ENCODE data around the gene JOSD2.
"Not testable (repeated sequence)": the region's sequence is repeated elsewhere in the genome, so short reads cannot be mapped to it uniquely, and the experiment has no call there.

JOSD2 gene

GRCh38 chr19:50535672-50536187 is 24.7 kb upstream of the JOSD2 start:
- Histone ChIP-seq H3K27me3 (ENCODE audit: insufficient read depth, low read length) (no peaks in the 10 kb centered on the region), H3K9me3 (ENCODE audit: low read length) (peaks cover 5% of the 10 kb centered on the region), H3K4me3 (ENCODE audit: low read length) (no peak overlapping the region), H2AFZ (ENCODE audit: low read depth, low read length) (no peak overlapping the region), H3K36me3 (ENCODE audit: insufficient read depth, low read length) (peaks cover 36% of the 10 kb centered on the region), H3K4me1 (ENCODE audit: insufficient read depth, low read length) (peaks cover 15% of the 10 kb centered on the region)

GRCh38 chr19:50534478-50534877 is 23.5 kb upstream of the JOSD2 start:
- no peak overlapping the region for H2AFZ ChIP-seq (ENCODE audit: low read depth, low read length)
- H3K9me3 ChIP-seq (ENCODE audit: low read length), result peaks cover 5% of the 10 kb centered on the region
- H3K4me3 ChIP-seq (ENCODE audit: low read length), result no peak overlapping the region
- peaks cover 33% of the 10 kb centered on the region for H3K36me3 ChIP-seq (ENCODE audit: insufficient read depth, low read length)
- no peaks in the 10 kb centered on the region for H3K27me3 ChIP-seq (ENCODE audit: insufficient read depth, low read length)
- peaks cover 15% of the 10 kb centered on the region for H3K4me1 ChIP-seq (ENCODE audit: insufficient read depth, low read length)

- Histone ChIP-seq H3K27me3 (ENCODE audit: insufficient read depth, low read length) (no peaks in the 10 kb centered on the region), H3K36me3 (ENCODE audit: insufficient read depth, low read length) (peaks cover 34% of the 10 kb centered on the region), H3K9me3 (ENCODE audit: low read length) (peaks cover 5% of the 10 kb centered on the region)
These were observed 22.0 kb upstream of the JOSD2 start for GRCh38 chr19:50532952-50533351.

GRCh38 chr19:50531171-50531612 is 20.2 kb upstream of the JOSD2 start:
- no peak overlapping the region for H2AFZ ChIP-seq (ENCODE audit: low read depth, low read length)
- H3K4me1 ChIP-seq (ENCODE audit: insufficient read depth, low read length), result peaks cover 15% of the 10 kb centered on the region
- H3K27me3 ChIP-seq (ENCODE audit: insufficient read depth, low read length), result no peaks in the 10 kb centered on the region
- H3K4me3 ChIP-seq (ENCODE audit: low read length), result no peak overlapping the region
- H3K36me3 ChIP-seq (ENCODE audit: insufficient read depth, low read length), result peaks cover 23% of the 10 kb centered on the region
- H3K9me3 ChIP-seq (ENCODE audit: low read length), result peaks cover 5% of the 10 kb centered on the region

More at GRCh38 chr19:50532952-50533351, 22.0 kb upstream of the JOSD2 start:
- peaks cover 15% of the 10 kb centered on the region for H3K4me1 ChIP-seq (ENCODE audit: insufficient read depth, low read length)
- H2AFZ ChIP-seq (ENCODE audit: low read depth, low read length), result no peak overlapping the region
- no peak overlapping the region for H3K4me3 ChIP-seq (ENCODE audit: low read length)

GRCh38 chr19:50528052-50528451 is 17.1 kb upstream of the JOSD2 start:
- H2AFZ ChIP-seq (ENCODE audit: low read depth, low read length); H3K27me3 ChIP-seq (ENCODE audit: insufficient read depth, low read length); H3K9me3 ChIP-seq (ENCODE audit: low read length); H3K4me3 ChIP-seq (ENCODE audit: low read length): not testable (repeated sequence)
- Histone ChIP-seq H3K36me3 (ENCODE audit: insufficient read depth, low read length) (peaks cover 10% of the 10 kb centered on the region), H3K4me1 (ENCODE audit: insufficient read depth, low read length) (peaks cover 15% of the 10 kb centered on the region)

GRCh38 chr19:50522881-50523280 is 11.9 kb upstream of the JOSD2 start:
- peaks cover 12% of the 10 kb centered on the region for H3K9me3 ChIP-seq (ENCODE audit: low read length)
- H2AFZ ChIP-seq (ENCODE audit: low read depth, low read length), result no peak overlapping the region
- no peaks in the 10 kb centered on the region for H3K4me1 ChIP-seq (ENCODE audit: insufficient read depth, low read length)
- H3K27me3 ChIP-seq (ENCODE audit: insufficient read depth, low read length), result no peaks in the 10 kb centered on the region
- H3K36me3 ChIP-seq (ENCODE audit: insufficient read depth, low read length), result peaks cover 25% of the 10 kb centered on the region
- H3K4me3 ChIP-seq (ENCODE audit: low read length), result no peak overlapping the region

- Histone ChIP-seq H2AFZ (ENCODE audit: low read depth, low read length) (no peak overlapping the region), H3K4me3 (ENCODE audit: low read length) (no peak overlapping the region), H3K27me3 (ENCODE audit: insufficient read depth, low read length) (no peaks in the 10 kb centered on the region), H3K36me3 (ENCODE audit: insufficient read depth, low read length) (peaks cover 36% of the 10 kb centered on the region), H3K4me1 (ENCODE audit: insufficient read depth, low read length) (no peaks in the 10 kb centered on the region), H3K9me3 (ENCODE audit: low read length) (peaks cover 12% of the 10 kb centered on the region)
These were observed 10.0 kb upstream of the JOSD2 start for GRCh38 chr19:50520822-50521465.

- Histone ChIP-seq H3K9me3 (ENCODE audit: low read length) (peaks cover 12% of the 10 kb centered on the region), H2AFZ (ENCODE audit: low read depth, low read length) (no peak overlapping the region), H3K4me1 (ENCODE audit: insufficient read depth, low read length) (peaks cover 15% of the 10 kb centered on the region), H3K27me3 (ENCODE audit: insufficient read depth, low read length) (no peaks in the 10 kb centered on the region), H3K4me3 (ENCODE audit: low read length) (no peak overlapping the region), H3K36me3 (ENCODE audit: insufficient read depth, low read length) (peaks cover 36% of the 10 kb centered on the region)
These were observed 8.1 kb upstream of the JOSD2 start for GRCh38 chr19:50519006-50519575.

- H3K27me3 ChIP-seq (ENCODE audit: insufficient read depth, low read length), result no peaks in the 10 kb centered on the region
- H3K36me3 ChIP-seq (ENCODE audit: insufficient read depth, low read length), result peaks cover 36% of the 10 kb centered on the region
- no peak overlapping the region for H3K4me3 ChIP-seq (ENCODE audit: low read length)
- H3K4me1 ChIP-seq (ENCODE audit: insufficient read depth, low read length), result peaks cover 22% of the 10 kb centered on the region
- no peak overlapping the region for H2AFZ ChIP-seq (ENCODE audit: low read depth, low read length)
- peaks cover 12% of the 10 kb centered on the region for H3K9me3 ChIP-seq (ENCODE audit: low read length)
These were observed 7.4 kb upstream of the JOSD2 start for GRCh38 chr19:50518091-50519005.

GRCh38 chr19:50517704-50518075 is 6.7 kb upstream of the JOSD2 start:
- Histone ChIP-seq H2AFZ (ENCODE audit: low read depth, low read length) (no peak overlapping the region), H3K27me3 (ENCODE audit: insufficient read depth, low read length) (no peaks in the 10 kb centered on the region), H3K9me3 (ENCODE audit: low read length) (peaks cover 12% of the 10 kb centered on the region), H3K36me3 (ENCODE audit: insufficient read depth, low read length) (peaks cover 36% of the 10 kb centered on the region), H3K4me3 (ENCODE audit: low read length) (no peak overlapping the region), H3K4me1 (ENCODE audit: insufficient read depth, low read length) (peaks cover 29% of the 10 kb centered on the region)

GRCh38 chr19:50516964-50517703 is 6.1 kb upstream of the JOSD2 start:
- no peaks in the 10 kb centered on the region for H3K27me3 ChIP-seq (ENCODE audit: insufficient read depth, low read length)
- H3K4me3 ChIP-seq (ENCODE audit: low read length), result no peak overlapping the region
- no peak overlapping the region for H2AFZ ChIP-seq (ENCODE audit: low read depth, low read length)
- peaks cover 12% of the 10 kb centered on the region for H3K9me3 ChIP-seq (ENCODE audit: low read length)
- H3K36me3 ChIP-seq (ENCODE audit: insufficient read depth, low read length), result peaks cover 36% of the 10 kb centered on the region
- peaks cover 34% of the 10 kb centered on the region for H3K4me1 ChIP-seq (ENCODE audit: insufficient read depth, low read length)

- Histone ChIP-seq H3K36me3 (ENCODE audit: insufficient read depth, low read length) (peaks cover 36% of the 10 kb centered on the region), H3K4me3 (ENCODE audit: low read length) (no peak overlapping the region)
These were observed 5.5 kb upstream of the JOSD2 start for GRCh38 chr19:50516456-50516855.

More at GRCh38 chr19:50516456-50516855, 5.5 kb upstream of the JOSD2 start:
- Histone ChIP-seq H3K27me3 (ENCODE audit: insufficient read depth, low read length) (no peaks in the 10 kb centered on the region), H3K4me1 (ENCODE audit: insufficient read depth, low read length) (peaks cover 41% of the 10 kb centered on the region), H2AFZ (ENCODE audit: low read depth, low read length) (no peak overlapping the region), H3K9me3 (ENCODE audit: low read length) (peaks cover 12% of the 10 kb centered on the region)

All from neuron (in vitro differentiated cells).